ENCODE measurements around the gene R3HDM1. TPM values are rescaled to one million over a fixed set of nuclear protein-coding genes. Genes with fewer than 3 reads are reported as not detected.

Gene R3HDM1
- total and polyA plus RNA-seq, 2 of the 4 experiments (the other 2 are of a cell fraction): 5.9 to 38.1 TPM

DNA sequence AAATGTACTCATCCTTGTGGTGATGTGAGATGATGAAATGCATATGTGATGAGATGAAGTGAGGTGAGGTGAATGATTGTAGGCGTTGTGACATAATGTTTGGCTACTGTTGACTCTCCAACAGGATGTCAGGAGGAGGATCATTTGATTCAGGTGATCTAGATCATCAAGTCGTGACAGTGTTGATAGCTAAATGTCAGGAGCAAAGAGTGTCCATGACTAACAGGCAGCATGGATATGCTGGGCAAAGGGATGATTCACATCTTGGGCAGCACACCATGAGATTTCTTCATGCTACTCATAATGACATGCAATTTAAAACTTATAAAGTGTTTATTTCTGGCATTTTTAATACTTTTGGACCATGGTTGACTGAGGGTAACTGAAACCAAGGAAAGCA lies 170.2 kb downstream of the R3HDM1 start:
- no peaks in the 10 kb centered on the region for H3K27me3 ChIP-seq (ENCODE audit: control insufficient read depth, insufficient read depth, low read length)
- CTCF ChIA-PET: interaction anchor here (1.4 kb wide), 1 partner anchor 8 kb away, joined by 4 read pairs; no protein-coding TSS in a partner anchor
- H3K14ac ChIP-seq (replicated peaks; ENCODE audit: low read depth, low read length): no peak overlapping the region
- H4K20me1 ChIP-seq (ENCODE audit: insufficient read depth, low read length): no peaks in the 10 kb centered on the region
- no peaks in the 10 kb centered on the region; a peak in 1 of 4 replicates for H3K79me1 ChIP-seq (ENCODE audit: low read depth in 1 of 2, low read length in 2 of 2)
- no peak overlapping the region for H2AK9ac ChIP-seq (replicated peaks; ENCODE audit: low read depth, low read length, poor library complexity)
- no peak overlapping the region for H2AFZ ChIP-seq (replicated peaks; ENCODE audit: low read length, poor library complexity)
- DNase-seq (peak; percentile 79), ATAC-seq (ENCODE audit: low read depth) (peak; percentile 92)
- no peak overlapping the region for H3K4me2 ChIP-seq (ENCODE audit: low read depth, low read length)
- in situ Hi-C loops (cut with MboI; ENCODE audit: low sequenced_read_pairs) (no loop called here), dilution Hi-C loops (cut with HindIII; ENCODE audit: low sequenced_read_pairs, unreplicated experiment) (no loop called here), intact Hi-C loops (cut with micrococcal nuclease) (loop anchor here (10.0 kb wide), 2 partner anchors 127 to 537 kb away; no protein-coding TSS in a partner anchor)
- H2BK5ac ChIP-seq (ENCODE audit: low read depth, low read length, poor library complexity, severe bottlenecking): no peak overlapping the region
- no peak overlapping the region for H3K56ac ChIP-seq (ENCODE audit: extremely low read depth, insufficient read depth, low read length)
- no peak overlapping the region for H2AK5ac ChIP-seq (ENCODE audit: low read depth, low read length)
- no peak overlapping the region for H2BK120ac ChIP-seq (ENCODE audit: low read depth, low read length)
- no peak overlapping the region for H3K4me3 ChIP-seq (ENCODE audit: insufficient read depth, low read depth, low read length)
- H3K4me1 ChIP-seq (ENCODE audit: control insufficient read depth, insufficient read depth, low read length): peaks cover 2% of the 10 kb centered on the region; the same call in 1 of the 2 replicates
- H3K23ac ChIP-seq (ENCODE audit: low read depth, low read length): no peak overlapping the region
- 45% methylated on average over 2 of the region's 2 CpGs; no CpG with 5 or more reads in 1 of the 2 experiments for WGBS, 2 experiments (ENCODE audit: extremely low coverage in 2 of 2, insufficient read length in 1 of 2)
- BruUV-seq (replicated peaks): no TSS peak
- no peak overlapping the region for H3K18ac ChIP-seq (ENCODE audit: low read depth, low read length)
- no peak overlapping the region for H3K9ac ChIP-seq (ENCODE audit: low read depth, low read length)
- H3K9me1 ChIP-seq (ENCODE audit: insufficient read depth, low read length): no peaks in the 10 kb centered on the region; the same call in 1 of the 2 replicates
- H3K36me3 ChIP-seq (ENCODE audit: control insufficient read depth, insufficient read depth, low read length): 0 out of 2 replicates have a peak, but pooled peaks cover 1% of the 10 kb centered on the region
- POLR2A ChIA-PET (ENCODE audit: unreplicated experiment): no interaction called here
- no peak overlapping the region for H4K5ac ChIP-seq (ENCODE audit: low read depth, low read length)
- H4K8ac ChIP-seq (ENCODE audit: low read depth in 2 of 2, low read length in 2 of 2): no peak overlapping the region
- H3K27ac ChIP-seq (ENCODE audit: insufficient read depth, low read length): no peak overlapping the region
- H3K9me3 ChIP-seq (ENCODE audit: control insufficient read depth, insufficient read depth, low read length): no peaks in the 10 kb centered on the region
- H4K91ac ChIP-seq (ENCODE audit: insufficient read depth, low read depth, low read length): no peak overlapping the region
- peak; percentile 38 for TF ChIP-seq NFE2L2 (IDR thresholded peaks at IDR 0.05; ENCODE audit: low read depth, low read length)
- peak; percentile 43; the same call in 1 of the 2 replicates for TF ChIP-seq FOS (IDR thresholded peaks at IDR 0.05; ENCODE audit: low read depth, low read length)
- no peak for TF ChIP-seq USF2 (IDR thresholded peaks at IDR 0.05; ENCODE audit: low read depth, low read length)
- TF ChIP-seq CEBPB (IDR thresholded peaks at IDR 0.05; ENCODE audit: low read depth, low read length): peak; percentile 67
- peak; percentile 16; the same call in 1 of the 2 replicates for TF ChIP-seq BHLHE40 (IDR thresholded peaks at IDR 0.05; ENCODE audit: low read depth, low read length)
- H2BK15ac ChIP-seq (ENCODE audit: low read depth, low read length): no peak overlapping the region
- H2BK20ac ChIP-seq (ENCODE audit: low read depth, low read length): no peak overlapping the region
- no peak overlapping the region for H3K4ac ChIP-seq (ENCODE audit: low read depth, low read length)
